Subcutaneous adipose tissue (tissue), 4 donors: ENCODE measurements around the gene IVL. TPM values are rescaled to one million over a fixed set of nuclear protein-coding genes. Genes with fewer than 3 reads are reported as not detected.

Experiments
- total RNA-seq, 4 donors: library from RNA; depleted of rRNA; stranded (reverse); fragments of >200 nt; gene quantifications; one replicate each; pipeline ENCODE4 v1.1.0, GENCODE V29; 2016
- TF ChIP-seq, protein P1 (sequence below): fragments of 450-650 bp; IDR thresholded peaks from one replicate; pipeline ENCODE4 v1.5.1; 2016; ENCODE audit warnings: low read depth, mild to moderate bottlenecking, control low read depth, antibody characterized with exemption, moderate library complexity

Gene IVL
- total RNA-seq, 4 donors from 2014 or later: not detected

DNA sequence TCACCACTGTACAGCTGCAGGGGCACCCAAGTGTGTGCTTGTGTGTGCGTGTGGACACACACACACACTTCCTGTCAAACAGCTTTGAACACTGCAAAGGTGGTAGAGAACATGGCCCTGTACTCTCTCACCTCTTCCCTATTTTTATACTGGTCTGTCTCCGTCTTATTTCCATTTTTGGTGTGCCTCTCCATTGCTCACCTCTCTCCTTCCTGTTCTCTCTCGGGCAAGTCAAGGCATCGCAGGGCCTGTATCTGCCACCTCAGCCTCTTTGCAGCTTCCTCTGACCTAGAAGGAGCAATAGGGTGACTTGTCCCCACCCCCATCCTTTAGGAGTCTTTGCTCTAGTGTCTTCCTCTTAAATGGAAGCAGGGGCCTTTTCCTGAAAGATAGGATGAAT lies 28.0 kb upstream of the IVL start:
- TF ChIP-seq, protein P1, sequence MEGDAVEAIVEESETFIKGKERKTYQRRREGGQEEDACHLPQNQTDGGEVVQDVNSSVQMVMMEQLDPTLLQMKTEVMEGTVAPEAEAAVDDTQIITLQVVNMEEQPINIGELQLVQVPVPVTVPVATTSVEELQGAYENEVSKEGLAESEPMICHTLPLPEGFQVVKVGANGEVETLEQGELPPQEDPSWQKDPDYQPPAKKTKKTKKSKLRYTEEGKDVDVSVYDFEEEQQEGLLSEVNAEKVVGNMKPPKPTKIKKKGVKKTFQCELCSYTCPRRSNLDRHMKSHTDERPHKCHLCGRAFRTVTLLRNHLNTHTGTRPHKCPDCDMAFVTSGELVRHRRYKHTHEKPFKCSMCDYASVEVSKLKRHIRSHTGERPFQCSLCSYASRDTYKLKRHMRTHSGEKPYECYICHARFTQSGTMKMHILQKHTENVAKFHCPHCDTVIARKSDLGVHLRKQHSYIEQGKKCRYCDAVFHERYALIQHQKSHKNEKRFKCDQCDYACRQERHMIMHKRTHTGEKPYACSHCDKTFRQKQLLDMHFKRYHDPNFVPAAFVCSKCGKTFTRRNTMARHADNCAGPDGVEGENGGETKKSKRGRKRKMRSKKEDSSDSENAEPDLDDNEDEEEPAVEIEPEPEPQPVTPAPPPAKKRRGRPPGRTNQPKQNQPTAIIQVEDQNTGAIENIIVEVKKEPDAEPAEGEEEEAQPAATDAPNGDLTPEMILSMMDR: no peak

DNA sequence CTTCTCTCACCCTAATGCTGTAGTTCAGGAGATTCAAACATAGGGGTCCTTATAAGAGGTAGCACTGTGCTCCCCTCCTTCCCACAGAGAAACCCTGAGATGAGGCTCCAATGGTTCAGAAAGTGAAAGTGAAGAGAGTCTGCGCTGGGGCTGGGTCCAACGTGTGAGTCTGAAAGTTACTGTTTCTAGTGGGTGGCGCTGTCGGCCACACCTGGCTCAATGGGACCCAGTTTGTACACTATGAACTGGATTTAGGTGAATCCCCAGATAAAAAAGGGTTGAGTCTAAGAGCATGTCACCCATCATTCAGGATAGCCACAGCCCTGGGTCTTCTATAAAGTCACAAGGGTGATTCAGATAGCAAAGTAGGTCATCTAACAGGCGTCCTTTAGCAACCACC lies 27.4 kb upstream of the IVL start:
- TF ChIP-seq, protein P1: no peak

- TF ChIP-seq, protein P1: no peak
Observed at GRCh38 chr1:152884085-152884484, 24.3 kb upstream of the IVL start.

DNA sequence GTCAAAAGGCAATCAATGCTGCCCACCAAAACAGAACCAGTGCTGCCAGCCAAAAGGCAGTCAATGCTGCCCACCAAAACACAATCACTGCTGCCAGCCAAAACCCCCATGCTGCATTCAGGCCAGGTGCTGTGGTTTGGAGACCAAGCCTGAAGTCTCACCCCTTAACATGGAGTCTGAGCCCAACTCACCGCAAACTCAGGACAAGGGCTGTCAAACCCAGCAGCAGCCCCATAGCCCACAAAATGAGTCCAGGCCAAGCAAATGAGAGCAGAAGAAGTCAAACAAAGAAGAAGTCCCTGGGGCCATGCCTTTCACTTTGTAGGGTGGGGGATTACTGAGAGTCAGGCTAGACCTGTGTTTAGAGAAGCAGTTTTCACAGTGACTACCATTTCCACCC lies 23.8 kb upstream of the IVL start:
- TF ChIP-seq, protein P1: no peak

DNA sequence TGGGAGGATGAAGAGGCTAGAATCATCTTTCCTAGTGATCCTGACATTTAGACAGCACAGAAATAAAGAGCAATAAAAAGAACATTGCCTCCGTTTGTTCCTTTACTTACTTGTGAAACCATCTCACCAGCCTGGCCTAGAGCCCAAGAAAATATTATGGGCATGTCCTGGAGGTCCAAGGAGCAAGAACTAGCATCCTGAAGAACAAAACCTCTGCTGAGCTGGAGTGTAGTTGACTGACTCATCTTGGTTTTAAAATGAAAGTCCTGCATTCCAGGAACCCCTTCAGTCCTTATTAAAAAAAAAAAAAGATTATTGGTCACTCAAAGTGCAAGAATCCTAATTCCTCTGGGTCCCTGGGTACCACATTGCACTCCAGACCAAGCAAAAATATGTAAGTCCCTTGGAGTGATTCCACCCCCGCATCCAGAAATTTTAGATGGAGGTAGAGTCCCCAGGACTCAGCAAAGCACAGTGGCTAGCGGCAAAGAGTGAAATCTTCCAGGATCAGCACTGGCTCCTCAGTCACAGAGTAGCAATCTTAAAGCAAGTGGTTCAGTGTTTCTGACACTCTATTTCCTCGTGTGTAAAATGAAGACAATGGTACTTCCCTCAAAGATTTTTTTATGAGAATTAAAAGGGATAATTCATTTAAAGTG lies 23.3 kb upstream of the IVL start:
- TF ChIP-seq, protein P1: no peak

DNA sequence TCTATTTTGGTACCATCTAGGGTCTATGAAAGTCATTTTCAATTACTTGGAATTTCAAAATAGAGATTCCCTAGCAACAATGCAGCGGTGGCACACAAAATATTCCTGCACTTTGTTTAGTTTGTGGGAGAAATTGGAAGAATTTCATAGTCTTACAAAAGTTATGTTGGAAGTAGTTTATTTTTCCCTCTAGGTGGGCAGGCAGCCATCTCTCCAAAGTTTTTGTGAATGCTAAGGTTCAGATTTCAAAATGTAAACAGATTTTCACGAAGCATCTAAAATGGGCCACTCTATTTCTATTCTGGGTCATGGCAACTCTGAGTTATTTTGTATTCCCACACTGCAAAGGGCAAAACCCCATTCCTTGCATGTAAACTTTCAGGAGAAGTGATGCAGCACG lies 22.3 kb upstream of the IVL start:
- TF ChIP-seq, protein P1: no peak

DNA sequence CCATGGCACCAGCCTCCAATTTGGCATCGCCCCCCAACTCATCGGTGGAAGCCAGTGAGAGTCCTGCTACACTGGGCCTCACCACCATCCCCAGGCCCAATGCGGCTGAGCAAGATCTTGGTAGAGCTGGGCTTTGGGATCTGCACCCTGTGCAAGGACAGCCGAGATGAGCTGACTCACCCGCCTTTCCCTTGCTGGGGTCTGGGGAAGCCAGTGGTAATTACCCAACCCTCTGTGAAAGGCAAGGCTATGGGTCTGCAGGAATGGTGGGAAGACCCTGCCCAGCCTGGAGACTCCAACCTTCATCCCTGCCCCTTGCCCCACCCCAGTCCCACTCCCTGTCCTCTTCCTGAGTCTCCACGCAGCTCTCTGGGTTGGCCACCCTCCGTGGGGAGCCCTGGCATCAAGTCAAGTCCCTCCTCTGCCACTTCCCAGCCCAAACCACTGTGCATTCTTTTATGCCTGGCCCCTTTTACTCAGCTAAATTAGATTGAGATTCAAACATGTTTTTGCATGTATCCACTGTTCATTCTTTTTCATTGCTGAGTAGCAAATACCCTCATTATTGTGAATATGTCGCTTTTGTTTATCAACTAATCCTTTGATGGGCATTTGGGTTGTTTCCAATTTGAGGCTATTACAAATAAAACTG lies 21.5 kb upstream of the IVL start:
- TF ChIP-seq, protein P1: no peak
